MM.1S (cell line): Measurements from ENCODE around the gene EMX2.
"Not testable (repeated sequence)": the region's sequence is repeated elsewhere in the genome, so short reads cannot be mapped to it uniquely, and the experiment has no call there.

Experiments
- DNase-seq: peaks from one replicate; pipeline ENCODE4 v3.0.0-alpha.2; 2015
- H2AFZ ChIP-seq: fragments of 300-600 bp; sonication (generic); 2 replicates; pipeline ENCODE4 v1.6.0; 2016; ENCODE audit warnings: antibody characterized with exemption, low read length
- H3F3A ChIP-seq: fragments of 300-600 bp; sonication (generic); 2 replicates; pipeline ENCODE4 v1.6.1; 2016; ENCODE audit warnings: mild to moderate bottlenecking, antibody characterized with exemption, low read length, moderate library complexity, mixed read lengths; ENCODE audit not compliant: insufficient read depth
- H3K27ac ChIP-seq: fragments of 300-600 bp; sonication (generic); 2 replicates; pipeline ENCODE4 v1.5.1; 2016; ENCODE audit warnings: mild to moderate bottlenecking, low read length
- H3K27me3 ChIP-seq: fragments of 300-600 bp; sonication (generic); replicated peaks from 2 replicates; pipeline ENCODE4 v1.6.0; 2016; ENCODE audit warnings: low read length; ENCODE audit not compliant: insufficient read depth
- H3K36me3 ChIP-seq: fragments of 300-600 bp; sonication (generic); replicated peaks from 2 replicates; pipeline ENCODE4 v1.6.1; 2016; ENCODE audit warnings: mild to moderate bottlenecking, low read length, mixed read lengths; ENCODE audit not compliant: insufficient read depth
- H3K4me1 ChIP-seq: fragments of 300-600 bp; sonication (generic); 2 replicates; pipeline ENCODE4 v1.6.1; 2016; ENCODE audit warnings: low read length, mixed read lengths
- H3K4me2 ChIP-seq: fragments of 300-600 bp; sonication (generic); 2 replicates; pipeline ENCODE4 v1.6.0; 2016; ENCODE audit warnings: low read depth, low read length
- H3K4me3 ChIP-seq: fragments of 300-600 bp; sonication (generic); 2 replicates; pipeline ENCODE4 v1.5.1; 2016; ENCODE audit warnings: low read length, mixed read lengths
- H3K79me2 ChIP-seq: fragments of 300-600 bp; sonication (generic); 2 replicates; pipeline ENCODE4 v1.6.1; 2016; ENCODE audit warnings: mixed run types, low read length, mixed read lengths
- H3K9ac ChIP-seq: fragments of 300-600 bp; sonication (generic); 2 replicates; pipeline ENCODE4 v1.6.1; 2016; ENCODE audit warnings: low read length, mixed read lengths
- H3K9me2 ChIP-seq: fragments of 300-600 bp; sonication (generic); replicated peaks from 2 replicates; pipeline ENCODE4 v1.6.1; 2016; ENCODE audit warnings: mild to moderate bottlenecking, low read length, mixed read lengths; ENCODE audit not compliant: insufficient read depth
- H3K9me3 ChIP-seq: fragments of 300-600 bp; sonication (generic); replicated peaks from 2 replicates; pipeline ENCODE4 v1.6.1; 2016; ENCODE audit warnings: mild to moderate bottlenecking, low read length, mixed read lengths; ENCODE audit not compliant: insufficient read depth
- H4K20me1 ChIP-seq: fragments of 300-600 bp; sonication (generic); 2 replicates; pipeline ENCODE4 v1.6.1; 2016; ENCODE audit warnings: mild to moderate bottlenecking, low read length, moderate library complexity, mixed read lengths; ENCODE audit not compliant: insufficient read depth
- EZH2 ChIP-seq: fragments of 300-600 bp; sonication (generic); optimal IDR thresholded peaks from 2 replicates; pipeline ENCODE3; 2017; ENCODE audit warnings: low read depth, mild to moderate bottlenecking, antibody characterized with exemption, low read length, mixed read lengths
- EZH2phosphoT487 ChIP-seq: fragments of 300-600 bp; sonication (generic); IDR thresholded peaks from 2 replicates; pipeline ENCODE4 v1.6.1; 2018; ENCODE audit warnings: antibody characterized with exemption, low read length
- TF ChIP-seq, protein P1 (sequence below): fragments of 300-600 bp; sonication (generic); IDR thresholded peaks from 2 replicates; pipeline ENCODE4 v1.5.1; 2016; ENCODE audit warnings: antibody characterized with exemption, low read length, mixed read lengths

The EMX2 gene

DNA sequence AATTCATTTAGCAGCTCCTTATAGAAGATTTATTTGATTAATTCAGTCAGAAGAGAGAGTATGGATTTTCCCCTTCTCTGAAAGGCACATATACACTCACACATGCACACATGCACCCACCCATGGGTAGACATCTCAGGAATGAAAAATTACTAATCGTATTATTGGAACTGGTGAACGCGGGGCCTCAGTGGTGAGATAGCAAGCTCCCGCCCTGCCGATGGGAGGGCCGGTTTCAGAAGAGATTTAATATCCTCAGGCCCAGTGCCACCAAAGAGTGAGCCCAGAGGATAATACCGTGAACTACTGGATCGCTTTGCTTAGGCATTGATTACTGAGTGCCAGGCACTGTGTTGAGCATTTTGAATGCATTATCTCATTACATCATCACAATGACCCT, 38.0 kb upstream of the EMX2 start:
- H3K27me3 ChIP-seq: no peaks in the 10 kb centered on the region
- no peaks in the 10 kb centered on the region for H3K36me3 ChIP-seq
- no peak overlapping the region for H3K9ac ChIP-seq
- H4K20me1 ChIP-seq: no peaks in the 10 kb centered on the region
- H3F3A ChIP-seq: 0 out of 2 replicates have a peak, but pooled peaks cover 7% of the 10 kb centered on the region
- TF ChIP-seq EZH2 (no peak), EZH2phosphoT487 (no peak)
- TF ChIP-seq, protein P1, sequence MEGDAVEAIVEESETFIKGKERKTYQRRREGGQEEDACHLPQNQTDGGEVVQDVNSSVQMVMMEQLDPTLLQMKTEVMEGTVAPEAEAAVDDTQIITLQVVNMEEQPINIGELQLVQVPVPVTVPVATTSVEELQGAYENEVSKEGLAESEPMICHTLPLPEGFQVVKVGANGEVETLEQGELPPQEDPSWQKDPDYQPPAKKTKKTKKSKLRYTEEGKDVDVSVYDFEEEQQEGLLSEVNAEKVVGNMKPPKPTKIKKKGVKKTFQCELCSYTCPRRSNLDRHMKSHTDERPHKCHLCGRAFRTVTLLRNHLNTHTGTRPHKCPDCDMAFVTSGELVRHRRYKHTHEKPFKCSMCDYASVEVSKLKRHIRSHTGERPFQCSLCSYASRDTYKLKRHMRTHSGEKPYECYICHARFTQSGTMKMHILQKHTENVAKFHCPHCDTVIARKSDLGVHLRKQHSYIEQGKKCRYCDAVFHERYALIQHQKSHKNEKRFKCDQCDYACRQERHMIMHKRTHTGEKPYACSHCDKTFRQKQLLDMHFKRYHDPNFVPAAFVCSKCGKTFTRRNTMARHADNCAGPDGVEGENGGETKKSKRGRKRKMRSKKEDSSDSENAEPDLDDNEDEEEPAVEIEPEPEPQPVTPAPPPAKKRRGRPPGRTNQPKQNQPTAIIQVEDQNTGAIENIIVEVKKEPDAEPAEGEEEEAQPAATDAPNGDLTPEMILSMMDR: no peak
- H3K79me2 ChIP-seq: no peaks in the 10 kb centered on the region
- DNase-seq: no peak
- H3K27ac ChIP-seq: no peak overlapping the region
- H3K9me3 ChIP-seq: no peaks in the 10 kb centered on the region
- H3K4me1 ChIP-seq: peaks cover 15% of the 10 kb centered on the region
- H3K4me3 ChIP-seq: no peak overlapping the region
- H3K9me2 ChIP-seq: no peaks in the 10 kb centered on the region
- no peak overlapping the region for H3K4me2 ChIP-seq
- no peak overlapping the region for H2AFZ ChIP-seq

- not testable (repeated sequence) for H4K20me1 ChIP-seq, H3K27me3 ChIP-seq, DNase-seq, H3K79me2 ChIP-seq, H3K9me2 ChIP-seq, H3K27ac ChIP-seq, H3K9ac ChIP-seq, H3K4me3 ChIP-seq, H3K9me3 ChIP-seq, H3F3A ChIP-seq, H3K36me3 ChIP-seq, H2AFZ ChIP-seq, H3K4me2 ChIP-seq
- peaks cover 15% of the 10 kb centered on the region for H3K4me1 ChIP-seq
Measured at GRCh38 chr10:117507081-117507480, 35.5 kb upstream of the EMX2 start.

DNA sequence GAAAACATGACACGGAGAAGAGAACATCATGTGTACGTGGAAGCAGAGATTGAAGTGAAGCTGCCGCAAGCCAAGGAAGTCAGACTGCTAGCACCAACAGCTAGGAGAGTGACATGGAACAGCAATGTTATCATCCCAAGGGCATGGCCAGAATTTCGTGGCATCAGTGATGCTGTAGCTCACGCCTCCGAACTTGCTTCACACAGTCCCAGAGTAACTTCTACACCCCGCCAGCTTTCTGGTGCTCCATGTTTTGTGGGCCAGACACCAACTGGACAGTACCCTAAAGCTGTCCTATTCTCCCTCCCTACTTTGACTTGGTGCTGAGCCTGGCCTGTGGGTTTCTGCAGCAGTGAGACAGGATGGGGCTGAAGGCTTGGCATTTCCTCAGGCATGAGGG, 33.0 kb upstream of the EMX2 start:
- Histone ChIP-seq H4K20me1 (no peaks in the 10 kb centered on the region), H3K4me2 (no peak overlapping the region), H3K79me2 (no peaks in the 10 kb centered on the region), H2AFZ (no peak overlapping the region), H3K9me2 (no peaks in the 10 kb centered on the region), H3K27ac (no peak overlapping the region), H3K9me3 (no peaks in the 10 kb centered on the region), H3K36me3 (no peaks in the 10 kb centered on the region), H3K9ac (no peak overlapping the region), H3F3A (no peaks in the 10 kb centered on the region), H3K27me3 (no peaks in the 10 kb centered on the region), H3K4me3 (no peak overlapping the region), H3K4me1 (no peaks in the 10 kb centered on the region)
- DNase-seq: no peak
- TF ChIP-seq EZH2phosphoT487: no peak

DNA sequence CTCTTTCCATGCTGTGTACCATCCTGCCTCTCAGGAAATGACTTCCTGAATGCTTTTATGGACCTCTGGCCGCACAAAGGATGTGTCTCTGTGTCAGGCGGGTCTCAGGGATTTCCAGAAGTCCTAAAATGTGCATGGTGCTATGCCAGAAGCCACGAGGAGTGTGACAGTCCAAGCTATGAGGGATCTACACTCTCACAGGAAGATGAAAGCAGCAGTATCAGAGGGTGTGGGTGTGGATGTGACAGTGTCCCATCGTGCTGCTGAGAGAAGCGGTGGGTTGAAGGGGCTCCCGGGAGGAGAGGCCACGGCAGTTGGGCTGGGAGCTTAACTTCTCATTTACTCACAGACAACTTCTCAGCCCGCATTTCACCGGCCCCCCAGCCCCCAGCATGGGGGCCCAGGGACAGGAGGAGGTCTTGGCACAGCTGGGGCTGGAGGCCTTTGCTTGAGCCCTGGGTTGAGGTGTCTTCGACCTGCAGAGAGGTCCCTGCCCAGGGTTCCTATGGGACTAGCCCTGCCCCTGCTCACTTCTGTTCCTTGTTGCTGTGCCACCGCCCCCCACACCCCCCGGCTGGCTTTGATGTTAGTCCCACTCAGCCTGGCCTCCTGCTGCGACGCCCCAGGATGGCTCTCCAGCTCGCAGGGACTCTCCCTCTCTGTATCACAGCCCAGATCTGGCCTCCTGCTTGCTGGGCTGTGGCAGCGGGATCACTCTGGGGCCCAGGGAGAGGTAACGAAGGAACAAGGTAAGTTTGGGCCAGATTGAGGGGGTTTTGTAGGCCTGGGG, 30.8 kb upstream of the EMX2 start:
- Histone ChIP-seq H3K9me3 (no peaks in the 10 kb centered on the region), H3K4me3 (no peak overlapping the region), H3K27ac (no peak overlapping the region), H2AFZ (no peak overlapping the region), H3K9me2 (no peaks in the 10 kb centered on the region), H3K36me3 (no peaks in the 10 kb centered on the region), H3K4me2 (no peak overlapping the region), H3K27me3 (no peaks in the 10 kb centered on the region), H3F3A (no peaks in the 10 kb centered on the region), H3K9ac (no peak overlapping the region), H4K20me1 (no peaks in the 10 kb centered on the region), H3K79me2 (no peaks in the 10 kb centered on the region), H3K4me1 (no peaks in the 10 kb centered on the region)
- no peak for DNase-seq
- TF ChIP-seq EZH2phosphoT487: no peak
- TF ChIP-seq EZH2: no peak
- TF ChIP-seq, protein P1: no peak
